Motor neuron (in vitro differentiated cells): Measurements from ENCODE around the gene ZACN. TPM values are rescaled to one million over a fixed set of nuclear protein-coding genes. Genes with fewer than 3 reads are reported as not detected.
"Not testable (repeated sequence)": the region's sequence is repeated elsewhere in the genome, so short reads cannot be mapped to it uniquely, and the experiment has no call there.

Experiments
- ATAC-seq, 8 experiments: fragments of 200-7000 bp; cut with Tn5 transposase; replicated peaks in 6 of 8; 2 replicates each; pipeline ENCODE4 v1.8.0; 2021; ENCODE audit warnings: mild to moderate bottlenecking in 8 of 8, moderate library complexity in 8 of 8
- H3K27ac ChIP-seq, 2 donors: fragments of 250-450 bp; sonication (Bioruptor Pico); 2 replicates each; pipeline ENCODE4 v1.9.0; 2021; ENCODE audit warnings: antibody characterized with exemption in 2 of 2, mild to moderate bottlenecking in 2 of 2, moderate library complexity in 1 of 2
- H3K4me1 ChIP-seq, 2 donors: fragments of 250-450 bp; sonication (Bioruptor Pico); replicated peaks in 1 of 2; 2 replicates each; pipeline ENCODE4 v1.6.1; 2021; ENCODE audit warnings: antibody characterized with exemption in 2 of 2, mild to moderate bottlenecking in 2 of 2, moderate library complexity in 1 of 2
- H3K4me3 ChIP-seq, 5 donors: fragments of 250-450 bp; sonication (Bioruptor Pico); 2 replicates each; pipeline ENCODE4 v1.9.0; 2021; ENCODE audit warnings: antibody characterized with exemption in 5 of 5, mild to moderate bottlenecking in 5 of 5, moderate library complexity in 4 of 5
- WGBS, 10 experiments: fragments of 450-650 bp; shearing (Covaris generic); methylation state at CpG; one replicate each; pipeline ENCODE4 v1.0.0; 2022; 5-methylcytosine and 5-hydroxymethylcytosine counted together
- in situ Hi-C, 9 experiments: fragments of 400-800 bp; cut with MboI; loops; one replicate each; pipeline ENCODE4 v1.15.0; 2021; ENCODE audit warnings: low sequenced_read_pairs in 9 of 9, low pct_unique_long_range_greater_than_20kb in 2 of 9; ENCODE audit not compliant: unreplicated experiment in 9 of 9
- total RNA-seq, 8 experiments: library from RNA; unstranded; fragments of 300-600 nt; gene quantifications; 2 replicates each; pipeline versions ENCODE4 v1.2.3 to v1.2.4, GENCODE V29; 2022

Gene ZACN
- total RNA-seq, 8 experiments from 2014 or later, result 13.1 to 37.3 (median 20.9) TPM

DNA sequence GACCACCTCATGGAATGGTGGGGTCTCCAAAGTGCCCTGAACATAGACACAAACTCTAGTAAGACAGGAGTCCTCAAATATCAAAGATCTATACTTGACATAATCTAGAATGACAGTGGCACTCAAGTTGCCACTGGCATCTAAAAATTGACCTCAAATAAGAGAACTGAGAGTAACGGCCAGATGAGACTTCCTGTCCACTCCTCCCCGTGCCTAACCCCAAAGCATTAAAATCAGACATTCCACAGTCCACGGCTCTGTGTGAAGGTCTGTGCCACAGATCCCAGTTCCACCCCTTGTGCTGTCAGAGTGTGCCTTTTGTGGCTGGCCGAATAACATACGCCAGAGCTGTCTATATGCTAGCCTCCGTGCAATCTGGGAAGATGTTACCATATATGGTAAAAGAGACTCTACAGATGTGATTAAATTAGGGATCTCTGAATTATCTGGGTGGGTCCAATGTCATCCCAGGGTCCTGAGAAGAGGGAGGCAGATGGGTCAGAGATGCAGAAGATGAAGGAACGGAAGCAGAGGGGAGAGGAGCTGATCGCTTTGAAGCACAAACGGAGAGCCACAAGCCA, 30.9 kb upstream of the ZACN start:
- Histone ChIP-seq H3K27ac (peak overlapping the region in 1 of 2 donors; percentile 3), H3K4me1 (peaks cover 0 to 20% of the 10 kb centered on the region in 2 donors), H3K4me3 (no peak overlapping the region)
- in situ Hi-C loops, result no loop called here
- 63 to 100% (median 93%) methylated on average over 1 to 6 of the region's 9 CpGs; no CpG with 5 or more reads in 1 of the 10 experiments for WGBS, 10 experiments
- peak in 1 of 8 experiments; percentile 32 for ATAC-seq

- peak in 1 of 8 experiments; percentile 12 for ATAC-seq
- Histone ChIP-seq H3K27ac (peak overlapping the region in 1 of 2 donors; percentile 3), H3K4me1 (peaks cover 0 to 20% of the 10 kb centered on the region in 2 donors), H3K4me3 (no peak overlapping the region)
- 41 to 92% (median 75%) methylated on average over 2 to 7 of the region's 9 CpGs; no CpG with 5 or more reads in 1 of the 10 experiments for WGBS, 10 experiments
- in situ Hi-C loops, result no loop called here
Observed at GRCh38 chr17:76048711-76049110, 30.3 kb upstream of the ZACN start.

DNA sequence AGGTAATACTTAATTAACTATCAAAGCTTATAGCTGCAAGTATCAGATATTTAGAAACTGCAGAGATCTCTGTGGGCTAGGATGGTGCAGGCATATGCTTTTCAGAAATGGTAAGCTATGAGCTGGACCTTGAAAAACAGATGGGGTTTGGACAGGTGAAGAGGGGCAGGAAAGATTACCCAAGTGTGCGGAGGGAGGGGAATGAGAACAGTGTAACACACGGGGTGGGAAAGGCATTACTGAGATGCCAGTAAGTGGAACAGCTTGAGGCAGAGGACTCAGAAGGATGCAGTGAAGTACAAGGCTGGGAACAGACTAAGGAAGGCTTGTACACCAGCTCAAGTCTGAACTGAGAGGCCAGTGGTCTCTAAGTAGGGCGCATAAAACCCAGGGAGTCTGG, 29.7 kb upstream of the ZACN start:
- peak in 1 of 8 experiments; percentile 26 for ATAC-seq
- 50 to 100% (median 84%) methylated on average over 1 to 3 of the region's 3 CpGs; no CpG with 5 or more reads in 4 of the 10 experiments for WGBS, 10 experiments
- Histone ChIP-seq H3K4me3 (no peak overlapping the region), H3K27ac (peak overlapping the region in 1 of 2 donors; percentile 65), H3K4me1 (peaks cover 0 to 20% of the 10 kb centered on the region in 2 donors)
- in situ Hi-C loops, result no loop called here

DNA sequence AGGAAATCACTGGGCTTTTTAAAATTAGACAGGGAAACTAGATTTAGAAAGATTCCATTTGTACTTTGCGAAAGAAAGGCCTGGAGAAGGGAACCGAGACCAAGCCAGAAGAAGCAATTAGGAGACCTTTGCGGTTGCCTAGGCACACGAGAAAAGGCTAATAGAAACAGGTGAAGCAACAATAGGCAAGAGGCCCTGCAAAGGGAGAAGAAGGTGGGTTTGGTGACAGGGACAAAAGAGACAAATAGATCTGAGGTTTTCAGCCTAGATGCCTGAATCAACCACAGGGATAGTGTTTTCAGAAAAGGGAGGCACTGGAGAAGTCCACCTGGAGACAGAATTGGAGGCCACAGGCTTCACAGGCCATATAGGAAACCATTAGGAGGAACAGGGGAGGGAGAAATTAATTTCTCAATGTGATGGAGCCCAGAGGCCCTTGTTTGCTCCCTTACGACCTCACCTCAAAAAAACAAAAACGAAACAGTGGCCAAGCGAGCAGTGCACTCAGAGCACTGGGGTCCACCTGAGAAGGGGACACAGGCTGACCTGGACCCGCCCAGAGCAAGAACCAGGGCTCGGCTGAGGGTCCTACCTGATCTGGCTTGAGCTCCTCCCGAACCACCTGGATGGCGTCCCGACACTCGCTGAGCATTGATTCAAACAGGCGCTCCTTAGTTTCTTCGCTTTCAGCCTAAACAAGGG, 29.0 kb upstream of the ZACN start:
- WGBS, 10 experiments, result 25 to 98% (median 92%) methylated on average over 3 to 12 of the region's 15 CpGs
- H3K27ac ChIP-seq, result peak overlapping the region in 1 of 2 donors; percentile 65
- peak in 2 of 8 experiments; percentile 60 to 69 for ATAC-seq
- in situ Hi-C loops, result no loop called here
- H3K4me1 ChIP-seq, result peaks cover 0 to 20% of the 10 kb centered on the region in 2 donors
- H3K4me3 ChIP-seq, result no peak overlapping the region

DNA sequence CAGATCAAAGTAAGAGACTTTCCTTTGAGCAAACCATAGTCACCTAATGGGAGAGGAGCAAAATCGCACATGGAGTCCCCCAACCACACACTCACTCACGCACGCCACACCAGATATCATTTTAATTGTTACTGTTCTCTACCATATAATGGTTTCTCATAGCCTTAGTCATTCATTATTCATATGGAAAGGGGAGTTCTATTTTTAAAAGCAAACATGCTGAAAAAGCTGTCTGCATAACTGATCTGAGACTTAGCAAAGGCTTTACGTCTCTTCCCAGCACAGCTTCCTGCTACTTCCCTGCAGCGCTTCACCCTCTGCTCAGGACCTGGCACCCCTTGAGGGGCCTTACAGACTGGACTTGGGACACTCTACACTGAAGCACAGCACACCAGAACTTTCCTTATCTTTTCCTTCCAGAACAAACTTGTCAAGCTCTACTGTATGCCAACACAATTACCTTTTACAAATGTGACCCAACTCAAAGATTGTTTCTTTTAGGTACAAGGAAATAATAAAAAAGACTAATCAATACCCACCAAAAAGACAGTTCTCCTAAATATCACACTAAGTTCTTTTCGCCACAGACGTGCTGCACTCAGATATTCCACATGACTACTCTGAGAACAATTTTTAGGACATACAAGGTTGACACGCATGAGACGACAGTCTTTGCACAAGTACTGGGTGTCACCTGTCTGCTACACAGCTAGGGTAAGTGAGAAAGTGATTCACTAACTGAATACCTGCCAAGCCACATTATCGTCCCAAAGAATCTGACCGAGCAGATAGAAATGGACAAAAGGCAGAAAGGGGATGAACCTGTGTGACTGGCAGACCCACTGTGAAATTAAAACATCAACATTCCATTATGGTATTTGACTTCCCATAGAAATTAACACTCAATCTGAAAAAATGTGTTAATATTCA, 28.2 kb upstream of the ZACN start:
- H3K4me3 ChIP-seq, result no peak overlapping the region
- ATAC-seq, result peak in 1 of 8 experiments; percentile 41
- H3K27ac ChIP-seq, result peak overlapping the region in 1 of 2 donors; percentile 30
- 69 to 100% (median 94%) methylated on average over 1 to 11 of the region's 11 CpGs; no CpG with 5 or more reads in 1 of the 10 experiments for WGBS, 10 experiments
- peaks cover 0 to 20% of the 10 kb centered on the region in 2 donors for H3K4me1 ChIP-seq
- in situ Hi-C loops, result no loop called here

DNA sequence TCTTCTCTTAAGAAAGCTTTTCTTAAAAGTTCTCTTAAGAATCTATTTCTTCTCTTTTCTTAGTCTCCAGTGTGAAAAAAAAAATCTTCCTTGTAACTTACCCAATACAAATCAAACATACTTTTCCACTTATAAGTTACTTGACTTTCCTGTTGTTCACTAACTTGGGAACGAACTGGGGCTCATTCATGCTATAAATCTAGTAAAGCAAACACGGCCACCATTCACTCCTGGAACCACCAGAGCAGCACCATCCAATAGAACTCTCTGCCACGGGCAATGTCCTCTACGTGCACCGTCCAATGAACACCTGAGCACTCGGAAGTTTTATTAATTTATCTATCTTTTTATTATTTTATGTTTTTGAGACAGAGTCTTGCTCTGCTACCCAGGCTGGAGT, 27.4 kb upstream of the ZACN start:
- no peak for ATAC-seq
- no peak overlapping the region for H3K27ac ChIP-seq
- in situ Hi-C loops, result no loop called here
- no peak overlapping the region for H3K4me3 ChIP-seq
- H3K4me1 ChIP-seq, result peaks cover 0 to 20% of the 10 kb centered on the region in 2 donors
- WGBS, 10 experiments, result 60 to 100% (median 83%) methylated on average over 1 to 6 of the region's 6 CpGs

DNA sequence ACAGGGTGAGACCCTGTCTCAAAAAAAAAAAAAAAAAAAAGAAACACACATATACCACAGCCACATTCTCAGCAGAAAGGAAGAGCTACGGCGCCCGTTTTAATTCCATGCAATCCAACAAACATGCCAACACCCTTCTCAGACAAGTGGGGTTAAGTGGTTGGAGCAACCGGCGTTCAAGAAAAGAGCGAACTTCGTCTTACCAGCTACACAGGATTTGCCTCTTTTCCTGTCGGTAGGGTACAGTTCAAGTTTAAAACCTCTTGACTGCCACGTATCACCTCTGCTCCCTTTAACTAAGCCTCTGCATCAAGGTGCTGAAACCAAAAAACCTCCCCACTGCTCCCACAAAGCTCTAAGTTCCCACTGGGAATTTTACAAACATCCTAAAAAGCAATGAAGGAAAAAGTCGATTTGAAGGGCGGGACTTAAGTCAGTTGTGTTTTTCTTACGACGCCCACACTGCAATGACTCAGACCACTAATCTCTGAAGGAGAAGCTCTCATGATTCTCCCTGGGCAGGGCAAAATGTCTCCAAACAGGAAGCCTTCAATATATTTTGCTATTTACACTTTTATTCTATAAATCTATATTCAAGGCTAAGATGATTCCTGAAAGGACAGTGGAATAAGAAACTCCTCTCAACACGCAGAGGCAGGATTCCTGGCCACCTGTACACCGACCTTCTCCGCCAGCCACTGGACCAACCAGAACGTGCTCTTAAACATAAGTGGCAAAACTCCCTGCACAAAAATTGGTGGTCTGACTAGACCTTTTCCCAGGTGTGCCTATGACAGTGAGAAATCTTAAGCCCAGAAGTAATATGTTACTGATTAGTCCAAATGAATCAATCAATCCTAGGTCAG, 25.5 kb upstream of the ZACN start:
- in situ Hi-C loops, result no loop called here
- ATAC-seq, result peak in 3 of 8 experiments; percentile 33 to 71 (median 51)
- 67 to 100% (median 92%) methylated on average over 2 to 17 of the region's 17 CpGs; no CpG with 5 or more reads in 1 of the 10 experiments for WGBS, 10 experiments

GRCh38 chr17:76054112-76054476, 24.9 kb upstream of the ZACN start:
- peak in 3 of 8 experiments; percentile 20 to 89 (median 85) for ATAC-seq
- in situ Hi-C loops, result no loop called here
- WGBS, 10 experiments, result 20 to 100% (median 96%) methylated on average over 1 to 4 of the region's 4 CpGs; no CpG with 5 or more reads in 1 of the 10 experiments
- H3K4me3 ChIP-seq, result no peak overlapping the region
- peaks cover 0 to 14% of the 10 kb centered on the region in 2 donors for H3K4me1 ChIP-seq
- no peak overlapping the region for H3K27ac ChIP-seq

More for the DNA sequence above, 25.5 kb upstream of the ZACN start:
- H3K27ac ChIP-seq, result no peak overlapping the region
- H3K4me3 ChIP-seq, result no peak overlapping the region
- peaks cover 0 to 20% of the 10 kb centered on the region in 2 donors for H3K4me1 ChIP-seq

- H3K27ac ChIP-seq, result no peak overlapping the region
- in situ Hi-C loops, result no loop called here
- no peak overlapping the region for H3K4me3 ChIP-seq
- 20 to 100% (median 87%) methylated on average over 1 to 3 of the region's 3 CpGs; no CpG with 5 or more reads in 2 of the 10 experiments for WGBS, 10 experiments
- no peak for ATAC-seq
- H3K4me1 ChIP-seq, result no peaks in the 10 kb centered on the region
Observed at GRCh38 chr17:76056882-76057281, 22.1 kb upstream of the ZACN start.

GRCh38 chr17:76058264-76058663, 20.7 kb upstream of the ZACN start:
- in situ Hi-C loops, result not testable (repeated sequence)

DNA sequence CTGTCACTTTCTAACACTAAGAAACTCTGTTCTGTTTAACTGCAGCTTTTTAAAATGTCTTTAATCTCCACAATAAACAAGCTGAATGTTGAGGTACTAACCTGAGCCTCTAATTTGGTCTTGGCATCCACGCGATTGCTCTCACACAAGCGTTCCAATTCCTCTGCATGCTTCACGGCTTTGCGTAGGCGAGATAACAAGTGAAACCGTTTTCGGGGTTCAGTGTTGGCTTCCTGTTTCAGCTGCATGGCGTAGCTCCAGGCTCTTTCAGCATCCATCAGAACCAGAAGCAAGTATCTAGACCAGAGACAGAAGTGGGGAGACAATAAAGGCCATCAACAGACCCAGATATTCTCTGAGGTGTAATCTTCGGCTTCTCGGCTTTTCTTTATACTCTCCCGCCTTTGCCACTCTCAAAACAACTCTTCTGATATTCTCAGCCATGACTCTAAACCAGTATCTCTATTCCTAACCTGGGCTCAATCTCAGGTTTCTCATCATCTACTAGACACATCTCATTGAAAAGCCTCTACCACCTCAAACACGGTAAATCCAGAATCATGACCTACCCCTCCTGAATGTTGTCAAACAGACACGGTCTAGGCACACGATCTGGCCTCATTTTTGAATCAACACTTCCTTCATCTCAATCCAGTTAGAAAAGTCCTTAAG, 15.0 kb upstream of the ZACN start:
- no peak overlapping the region for H3K4me3 ChIP-seq
- in situ Hi-C loops, result no loop called here
- H3K27ac ChIP-seq, result no peak overlapping the region
- 67 to 100% (median 94%) methylated on average over 1 to 14 of the region's 15 CpGs for WGBS, 10 experiments
- ATAC-seq, result no peak
- no peaks in the 10 kb centered on the region for H3K4me1 ChIP-seq

More at GRCh38 chr17:76058264-76058663, 20.7 kb upstream of the ZACN start:
- H3K27ac ChIP-seq, ATAC-seq, H3K4me3 ChIP-seq, H3K4me1 ChIP-seq: not testable (repeated sequence)
- 83 to 100% (median 100%) methylated on average over 1 to 4 of the region's 6 CpGs for WGBS, 10 experiments
